ENCODE measurements around the gene VDAC1.

VDAC1 gene

DNA sequence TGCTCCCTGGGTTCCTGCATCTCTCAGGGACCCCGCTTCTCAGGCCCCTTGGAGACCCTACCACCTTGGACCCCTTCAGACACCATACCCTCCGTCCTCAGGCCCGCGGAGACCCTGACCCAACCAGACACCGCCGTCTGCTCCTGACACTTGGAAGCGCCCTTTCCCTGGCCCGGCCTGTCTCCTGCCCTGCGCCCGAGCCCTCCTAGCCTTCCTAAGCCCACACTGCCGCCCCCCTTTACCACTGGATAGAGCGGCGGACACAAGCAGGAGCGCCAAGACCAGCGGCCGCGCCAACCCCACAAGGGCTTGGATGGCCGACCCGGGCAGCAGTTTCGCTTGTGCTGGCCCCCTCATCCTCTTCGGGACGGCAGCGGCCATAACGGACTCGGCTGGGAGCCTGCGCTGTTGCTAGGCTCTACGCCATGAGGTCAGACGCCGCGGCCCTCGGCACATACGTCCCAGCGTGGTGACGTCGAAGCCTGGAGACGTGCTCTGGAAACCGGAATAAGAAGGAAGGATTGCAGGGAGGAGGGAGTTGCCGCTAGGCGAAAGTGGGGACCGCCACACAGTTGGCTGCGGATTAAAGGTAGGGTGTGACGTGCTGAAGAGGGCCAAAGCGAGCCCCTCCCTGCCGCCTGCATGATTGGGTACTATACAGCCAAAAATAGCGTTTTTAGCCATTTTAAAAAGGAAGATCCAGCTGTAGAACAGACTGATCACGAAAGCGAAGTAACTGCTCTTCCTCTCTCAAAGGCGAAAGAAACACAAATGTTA, 36.4 kb downstream of the VDAC1 start, which contains the start of gene C5orf15:
Gene C5orf15 (minus strand): TSS at position 422 of the 777 bp plus-strand sequence. CDS start 41 bp downstream, at position 381.
- DNase-seq (ENCODE audit: low read depth, low spot score): peak; percentile 98
- TF ChIP-seq, protein P1, sequence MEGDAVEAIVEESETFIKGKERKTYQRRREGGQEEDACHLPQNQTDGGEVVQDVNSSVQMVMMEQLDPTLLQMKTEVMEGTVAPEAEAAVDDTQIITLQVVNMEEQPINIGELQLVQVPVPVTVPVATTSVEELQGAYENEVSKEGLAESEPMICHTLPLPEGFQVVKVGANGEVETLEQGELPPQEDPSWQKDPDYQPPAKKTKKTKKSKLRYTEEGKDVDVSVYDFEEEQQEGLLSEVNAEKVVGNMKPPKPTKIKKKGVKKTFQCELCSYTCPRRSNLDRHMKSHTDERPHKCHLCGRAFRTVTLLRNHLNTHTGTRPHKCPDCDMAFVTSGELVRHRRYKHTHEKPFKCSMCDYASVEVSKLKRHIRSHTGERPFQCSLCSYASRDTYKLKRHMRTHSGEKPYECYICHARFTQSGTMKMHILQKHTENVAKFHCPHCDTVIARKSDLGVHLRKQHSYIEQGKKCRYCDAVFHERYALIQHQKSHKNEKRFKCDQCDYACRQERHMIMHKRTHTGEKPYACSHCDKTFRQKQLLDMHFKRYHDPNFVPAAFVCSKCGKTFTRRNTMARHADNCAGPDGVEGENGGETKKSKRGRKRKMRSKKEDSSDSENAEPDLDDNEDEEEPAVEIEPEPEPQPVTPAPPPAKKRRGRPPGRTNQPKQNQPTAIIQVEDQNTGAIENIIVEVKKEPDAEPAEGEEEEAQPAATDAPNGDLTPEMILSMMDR (IDR thresholded peaks at IDR 0.05; ENCODE audit: low read depth, low read length): no peak
- in situ Hi-C loops (cut with HindIII; ENCODE audit: low sequenced_read_pairs): no loop called here
- H3K4me3 ChIP-seq (ENCODE audit: low read depth, low read length): peak within 1 kb of the TSS; percentile 99

DNA sequence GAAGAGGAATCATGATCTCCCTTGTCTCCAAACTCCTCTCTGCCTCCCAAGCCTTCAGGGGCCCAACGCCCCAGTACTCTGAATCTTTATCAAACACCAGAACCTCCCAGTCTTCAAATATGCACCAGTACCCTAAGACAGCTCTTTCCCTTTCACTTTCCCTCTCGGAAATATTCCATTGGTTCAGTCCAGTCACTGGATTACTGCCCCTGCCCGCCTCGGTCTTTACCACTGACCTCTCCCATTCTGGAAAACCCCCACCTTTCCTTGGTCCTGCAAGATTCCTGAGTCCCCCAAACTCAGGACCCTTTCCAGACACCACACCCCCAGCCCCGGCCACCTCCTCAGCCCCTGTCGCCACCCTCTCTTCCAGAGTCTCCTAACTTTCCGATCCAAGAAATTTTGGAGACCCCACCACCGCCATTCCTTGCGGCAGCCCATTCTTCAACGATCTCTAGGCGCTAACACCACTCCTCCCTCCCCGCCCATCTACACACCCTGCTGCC, 37.0 kb downstream of the VDAC1 start:
- in situ Hi-C loops (cut with HindIII; ENCODE audit: low sequenced_read_pairs): no loop called here
- peak; percentile 45 for DNase-seq (ENCODE audit: low read depth, low spot score)
- TF ChIP-seq, protein P1 (IDR thresholded peaks at IDR 0.05; ENCODE audit: low read depth, low read length): no peak
- H3K4me3 ChIP-seq (ENCODE audit: low read depth, low read length): peak overlapping the region; percentile 99

DNA sequence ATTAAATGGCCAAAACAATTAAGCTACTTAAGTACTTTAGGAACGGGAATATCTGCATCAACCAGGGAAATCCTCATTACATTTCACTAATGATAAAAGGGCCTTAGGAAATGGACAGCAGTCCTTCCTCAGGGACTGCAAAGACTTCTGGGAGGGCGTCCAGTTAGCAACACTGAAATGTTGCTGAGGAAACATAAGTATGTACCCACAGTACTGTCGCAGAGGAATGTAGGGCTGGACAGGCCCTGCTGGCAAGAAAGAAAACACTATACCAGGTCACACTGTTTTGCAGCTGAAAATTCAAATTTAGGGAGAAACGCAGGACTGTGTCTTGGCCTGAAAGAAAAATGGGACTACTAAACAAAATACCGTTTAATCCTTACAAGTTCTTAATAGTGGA, 37.7 kb downstream of the VDAC1 start:
- peak overlapping the region; percentile 99 for H3K4me3 ChIP-seq (ENCODE audit: low read depth, low read length)
- TF ChIP-seq, protein P1 (IDR thresholded peaks at IDR 0.05; ENCODE audit: low read depth, low read length): no peak
- in situ Hi-C loops (cut with HindIII; ENCODE audit: low sequenced_read_pairs): no loop called here
- DNase-seq (ENCODE audit: low read depth, low spot score): peak; percentile 18

DNA sequence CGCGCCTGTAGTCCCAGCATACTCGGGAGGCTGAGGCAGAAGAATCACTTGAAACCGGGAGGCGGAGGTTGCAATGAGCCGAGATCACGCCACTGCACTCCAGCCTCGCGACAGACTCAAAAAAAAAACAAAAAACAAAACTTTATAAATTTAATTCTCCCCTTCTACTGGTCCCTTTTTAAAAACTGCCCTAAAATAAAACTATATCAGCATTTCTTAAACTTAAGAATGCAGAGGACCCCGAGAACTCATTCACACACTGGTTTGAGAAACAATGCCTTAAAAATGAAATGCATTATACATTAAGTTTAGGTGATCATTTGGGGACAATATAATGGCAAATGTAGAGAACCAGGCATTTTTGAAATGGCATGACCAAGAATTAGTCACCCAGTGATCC, 38.7 kb downstream of the VDAC1 start:
- no peak overlapping the region for H3K4me3 ChIP-seq (ENCODE audit: low read depth, low read length)
- no peak for DNase-seq (ENCODE audit: low read depth, low spot score)
- TF ChIP-seq, protein P1 (IDR thresholded peaks at IDR 0.05; ENCODE audit: low read depth, low read length): no peak
- in situ Hi-C loops (cut with HindIII; ENCODE audit: low sequenced_read_pairs): no loop called here

DNA sequence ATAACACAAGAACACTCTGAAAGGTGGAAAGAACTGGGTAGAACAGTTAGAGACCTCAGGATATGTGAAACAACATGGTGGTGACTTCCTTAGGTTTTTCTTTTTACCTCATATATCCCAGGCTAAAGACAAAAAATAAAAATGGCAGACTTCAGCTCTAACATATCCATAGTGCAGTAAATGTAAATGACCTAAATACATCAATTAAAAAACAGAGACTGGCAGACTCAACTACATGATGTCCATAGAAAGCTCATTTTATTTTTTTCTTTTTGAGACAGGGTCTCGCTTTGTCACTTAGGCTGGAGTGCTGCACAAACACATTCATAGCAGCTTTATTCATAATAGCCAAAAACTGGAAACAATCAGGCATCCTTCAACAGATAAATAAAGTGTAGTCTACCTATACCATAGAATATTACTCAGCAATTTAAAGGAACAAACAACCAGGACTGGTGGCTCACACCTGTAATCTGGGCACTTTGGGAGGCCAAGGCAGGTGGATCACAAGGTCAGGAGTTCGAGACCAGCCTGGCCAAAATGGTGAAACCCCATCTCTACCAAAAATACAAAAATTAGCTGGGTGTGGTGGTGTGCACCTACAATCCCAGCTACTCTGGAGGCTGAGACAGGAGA, 41.2 kb downstream of the VDAC1 start:
- TF ChIP-seq, protein P1 (IDR thresholded peaks at IDR 0.05; ENCODE audit: low read depth, low read length): no peak
- DNase-seq (ENCODE audit: low read depth, low spot score): no peak
- H3K4me3 ChIP-seq (ENCODE audit: low read depth, low read length): no peak overlapping the region
- in situ Hi-C loops (cut with HindIII; ENCODE audit: low sequenced_read_pairs): no loop called here

DNA sequence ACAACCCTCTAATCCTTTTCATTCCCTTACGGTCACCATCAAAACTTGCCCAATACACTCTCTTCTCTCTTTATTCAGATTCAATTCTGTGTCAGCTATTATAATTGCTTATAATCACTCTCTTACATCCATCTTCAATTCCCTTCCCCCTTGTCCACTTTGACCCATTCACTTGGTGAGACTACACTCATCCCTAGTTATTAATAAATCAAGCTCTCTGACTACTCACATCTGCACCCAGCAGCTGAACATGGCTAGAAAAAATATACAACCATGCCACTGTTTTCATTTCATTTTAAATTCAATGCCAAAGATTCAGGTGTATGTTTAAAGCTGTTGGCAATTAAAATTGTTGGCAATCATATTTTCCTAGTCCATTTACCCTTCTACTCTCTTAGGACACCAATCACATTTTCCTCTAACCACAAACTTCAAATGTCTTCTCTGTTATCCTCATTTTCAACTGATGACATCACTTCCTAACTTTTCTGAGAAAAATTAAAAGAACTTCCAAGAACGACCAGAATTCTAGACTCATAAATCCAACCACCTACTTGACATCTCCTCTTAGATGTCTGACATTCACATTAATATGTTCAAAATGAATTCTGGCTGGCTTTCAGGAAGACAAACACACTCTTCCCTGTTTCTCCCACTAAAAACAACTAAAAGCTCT, 41.8 kb downstream of the VDAC1 start:
- in situ Hi-C loops (cut with HindIII; ENCODE audit: low sequenced_read_pairs): no loop called here
- TF ChIP-seq, protein P1 (IDR thresholded peaks at IDR 0.05; ENCODE audit: low read depth, low read length): no peak
- DNase-seq (ENCODE audit: low read depth, low spot score): peak; percentile 80
- H3K4me3 ChIP-seq (ENCODE audit: low read depth, low read length): no peak overlapping the region
